GM18909 (cell line): ENCODE measurements around the gene IL23R.
A peak's percentile ranks its signal among the peaks of the same experiment; 100 is the strongest.

Experiments
- ATAC-seq: cut with Tn5 transposase; IDR thresholded peaks from one replicate; pipeline ENCODE4 v1.9.1; 2021; ENCODE audit warnings: mild to moderate bottlenecking; ENCODE audit not compliant: unreplicated experiment, poor library complexity

Gene IL23R

DNA sequence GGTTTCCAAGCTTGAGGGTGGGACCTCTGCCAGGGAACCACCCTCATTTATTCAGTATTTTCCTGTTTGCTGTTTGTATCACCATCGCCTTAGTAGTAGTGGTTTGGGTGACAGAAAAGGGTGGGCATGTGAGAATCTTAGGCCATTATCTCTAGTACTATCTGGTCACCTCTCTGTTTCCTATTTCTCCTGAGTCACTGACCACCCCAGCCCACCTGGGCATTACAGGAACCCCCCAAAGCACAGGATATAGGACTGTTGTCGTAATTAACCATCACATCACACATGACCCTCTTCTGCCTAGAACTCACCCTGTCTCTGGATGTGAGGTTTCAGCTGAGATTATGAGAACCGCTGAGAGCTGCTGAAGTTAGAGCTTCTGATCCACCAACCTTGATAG, 60.4 kb downstream of the IL23R start:
- ATAC-seq: no peak

DNA sequence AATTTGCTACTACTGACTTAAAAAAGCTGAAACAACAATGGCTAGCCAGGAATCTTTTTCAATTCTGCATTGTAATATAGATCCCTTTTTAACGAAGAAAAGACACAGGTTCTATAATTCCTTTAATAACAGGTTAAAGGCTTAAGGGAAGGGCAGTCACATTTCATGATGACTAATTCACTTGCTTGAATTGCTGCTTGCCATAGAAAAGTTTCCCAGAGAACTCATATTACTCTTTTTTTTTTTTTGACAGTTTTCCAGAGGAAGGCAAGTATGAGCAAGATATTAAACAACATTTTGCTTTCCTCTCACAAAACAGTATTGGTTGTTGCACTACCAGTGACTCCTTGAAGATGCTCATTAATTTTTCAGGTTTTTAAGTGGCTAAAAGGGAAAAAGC, 60.9 kb downstream of the IL23R start:
- no peak for ATAC-seq

DNA sequence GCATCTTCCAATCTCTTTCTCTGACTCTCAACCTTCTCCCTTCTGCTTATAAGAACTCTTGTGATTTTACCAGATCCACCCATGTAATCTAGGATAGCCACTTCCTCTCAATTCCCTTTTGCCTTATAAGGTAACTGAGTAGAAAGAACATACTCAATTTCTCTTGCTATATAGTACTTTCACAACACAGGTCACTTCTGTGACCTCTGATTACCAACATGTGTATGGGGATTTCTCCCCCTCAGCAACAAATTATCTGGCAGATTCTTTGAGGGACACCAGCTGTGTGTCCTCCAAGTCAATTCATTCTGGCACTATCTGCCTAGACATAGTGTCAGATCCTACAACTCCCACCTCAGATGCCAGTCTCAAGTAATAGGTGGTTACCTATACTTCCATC, 62.5 kb downstream of the IL23R start:
- peak; percentile 52 for ATAC-seq

DNA sequence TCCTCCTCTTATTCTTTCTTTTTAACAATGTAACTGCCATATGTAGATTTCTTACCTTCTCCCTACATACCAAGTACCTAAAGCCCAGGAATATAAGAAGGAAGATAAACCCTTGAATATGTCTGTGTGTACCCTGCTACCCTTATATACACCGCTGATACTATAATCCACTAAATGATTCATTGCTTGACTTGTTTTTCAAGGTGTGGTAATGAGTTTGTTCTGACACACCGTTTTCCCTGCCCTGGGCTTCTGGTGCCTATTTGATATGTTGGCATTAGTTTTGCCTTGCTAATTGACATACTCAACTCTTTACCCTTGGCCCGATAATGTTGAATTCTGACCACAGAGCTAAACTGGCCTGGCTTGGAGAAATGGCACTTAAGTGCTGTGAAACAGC, 64.3 kb downstream of the IL23R start:
- no peak for ATAC-seq

DNA sequence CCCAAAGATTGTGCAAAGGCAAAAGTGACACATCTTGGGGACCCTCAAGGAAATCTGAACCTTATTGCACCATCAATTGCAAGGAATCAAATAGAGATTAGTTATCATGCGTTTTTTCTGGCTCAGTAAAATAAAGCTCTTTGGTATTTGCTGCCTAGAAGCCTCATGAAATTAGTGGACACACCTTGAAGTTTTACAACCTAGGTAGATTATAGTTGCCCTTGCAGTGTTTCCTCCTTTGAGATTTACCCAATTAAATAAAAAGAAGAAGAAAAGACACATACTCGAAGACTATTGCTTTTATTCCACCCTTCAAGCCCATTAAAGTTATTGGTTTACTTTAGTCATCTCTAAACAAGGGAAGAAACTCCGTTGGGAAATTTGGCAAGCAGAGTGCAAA, 70.0 kb downstream of the IL23R start:
- ATAC-seq: no peak

DNA sequence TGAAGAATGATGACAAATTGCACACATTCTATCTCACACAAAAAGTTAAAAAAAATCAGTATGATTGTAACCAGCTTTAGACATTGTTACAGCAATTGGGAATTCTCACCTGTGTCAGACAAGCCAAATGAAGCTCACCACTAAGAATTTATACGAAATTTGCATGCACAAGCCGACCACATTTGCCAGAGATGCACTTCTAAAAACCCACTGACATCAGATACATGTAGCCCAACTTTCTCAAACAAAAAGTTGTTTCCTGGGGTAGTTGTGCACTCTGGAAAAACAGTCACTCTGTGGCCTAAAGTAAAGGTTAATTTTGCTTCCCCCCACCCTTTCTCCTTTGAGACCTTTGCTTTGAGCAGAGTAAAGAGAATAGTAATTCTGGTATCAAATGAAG, 73.5 kb downstream of the IL23R start:
- ATAC-seq: no peak

DNA sequence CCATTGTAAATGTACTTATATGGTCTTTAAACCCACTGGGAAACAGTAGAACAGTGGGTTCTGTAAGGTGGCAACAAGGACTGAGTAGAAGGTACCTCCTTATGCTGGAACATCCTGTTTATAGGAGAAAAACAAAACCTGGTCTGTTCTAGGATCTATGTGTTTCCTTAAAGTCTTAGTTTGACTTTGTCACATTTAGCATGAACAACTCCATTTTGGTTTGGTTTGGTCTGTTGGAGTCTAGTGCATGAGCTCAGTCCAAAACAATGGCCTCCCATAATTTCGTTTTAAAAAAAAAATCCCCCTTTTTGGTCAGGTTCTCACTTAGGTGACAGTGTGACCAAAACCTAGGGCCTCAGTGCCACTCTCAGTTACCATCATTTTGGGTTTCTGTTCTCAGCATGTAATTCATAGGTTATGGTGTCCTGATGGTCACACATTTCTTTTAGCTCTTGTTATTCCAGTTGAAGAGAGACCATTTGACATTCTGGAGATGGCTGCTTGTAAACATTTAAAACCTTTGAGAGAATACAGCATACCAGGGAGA, 75.0 kb downstream of the IL23R start:
- ATAC-seq: no peak

DNA sequence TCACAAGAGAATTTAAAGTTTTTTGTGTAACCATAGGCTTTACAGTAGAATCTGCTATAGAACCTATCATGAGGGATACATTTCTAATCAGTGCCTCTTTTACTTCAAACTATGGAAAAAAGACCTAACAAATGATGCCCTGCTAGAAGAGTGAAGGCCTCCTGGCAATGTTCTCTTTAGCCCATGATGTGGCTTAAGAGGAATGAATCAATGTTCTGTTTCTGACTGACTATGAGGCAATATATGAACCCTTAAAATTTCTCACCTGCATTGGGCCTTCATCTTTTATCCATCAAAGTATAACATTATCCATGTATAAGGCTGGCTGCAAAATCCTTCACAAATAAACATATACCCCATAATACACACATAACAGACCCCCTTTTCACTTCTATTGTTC, 75.8 kb downstream of the IL23R start:
- no peak for ATAC-seq

DNA sequence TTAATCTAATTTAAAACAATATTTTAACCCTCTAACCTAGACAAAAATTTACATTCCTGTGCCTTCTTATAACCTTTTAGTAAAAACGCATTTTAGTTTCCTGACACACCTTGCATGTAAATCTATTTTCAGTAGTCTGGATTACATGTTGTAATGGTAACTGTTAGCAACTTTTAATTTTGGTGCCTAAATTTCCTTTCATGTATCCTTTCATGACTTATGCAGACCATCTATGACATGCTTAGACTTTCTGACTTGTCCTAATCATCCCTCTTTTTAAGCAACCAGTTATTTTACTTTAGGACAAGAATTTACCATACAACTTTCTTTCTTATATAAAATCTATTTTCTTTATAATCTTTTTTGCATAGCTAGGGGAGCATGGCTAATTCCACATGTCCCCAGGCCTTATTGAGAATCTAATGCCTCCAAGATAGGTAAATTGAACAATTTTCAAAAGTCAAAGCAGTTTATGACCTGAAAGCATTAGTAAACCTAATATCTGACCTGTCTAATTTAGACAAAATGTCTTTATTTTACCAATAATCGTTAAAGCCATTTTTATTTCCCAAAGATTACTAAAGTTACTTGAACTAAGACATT, 83.9 kb downstream of the IL23R start:
- ATAC-seq: no peak

DNA sequence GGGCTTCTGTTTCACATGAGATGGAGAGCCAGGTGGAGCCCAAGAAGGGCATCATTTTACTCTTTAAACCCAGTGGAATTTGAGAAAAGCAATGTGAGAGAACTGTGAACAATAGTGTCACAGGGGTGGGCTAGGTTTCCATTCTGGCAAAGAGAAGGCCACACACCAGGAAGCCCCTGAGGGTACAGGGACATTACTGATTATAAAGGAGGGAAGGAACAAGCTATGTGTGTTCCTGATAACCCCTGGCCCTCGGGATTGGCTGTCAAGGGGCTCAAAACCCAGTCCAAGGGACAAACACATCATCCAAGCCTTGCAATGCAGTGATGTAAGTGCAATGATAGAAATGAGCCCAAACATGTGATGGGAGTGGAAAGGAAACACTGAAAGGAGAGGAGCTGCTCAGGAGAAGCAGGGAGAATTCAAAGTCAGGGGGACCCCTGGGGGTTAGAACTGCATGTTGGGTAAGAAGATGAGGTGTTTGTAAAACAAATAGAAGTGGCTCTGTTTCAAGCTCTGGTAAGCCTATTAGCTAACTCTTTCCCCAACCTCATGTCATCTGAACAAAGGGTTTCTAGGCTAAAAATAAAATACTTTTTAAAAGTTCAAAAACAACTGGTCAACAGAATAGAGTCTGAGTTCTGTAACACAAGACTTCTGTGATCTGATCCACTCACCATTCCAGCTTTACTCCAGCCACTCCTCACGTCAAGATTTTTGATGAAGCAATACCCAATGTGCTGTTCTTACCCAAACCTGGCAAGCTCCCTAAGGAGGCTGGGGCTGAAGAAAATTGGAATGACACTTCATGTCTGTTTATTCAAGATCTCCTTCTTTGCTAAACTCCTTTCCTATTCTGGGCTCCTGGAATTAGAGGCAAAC, 90.3 kb downstream of the IL23R start:
- ATAC-seq: no peak

DNA sequence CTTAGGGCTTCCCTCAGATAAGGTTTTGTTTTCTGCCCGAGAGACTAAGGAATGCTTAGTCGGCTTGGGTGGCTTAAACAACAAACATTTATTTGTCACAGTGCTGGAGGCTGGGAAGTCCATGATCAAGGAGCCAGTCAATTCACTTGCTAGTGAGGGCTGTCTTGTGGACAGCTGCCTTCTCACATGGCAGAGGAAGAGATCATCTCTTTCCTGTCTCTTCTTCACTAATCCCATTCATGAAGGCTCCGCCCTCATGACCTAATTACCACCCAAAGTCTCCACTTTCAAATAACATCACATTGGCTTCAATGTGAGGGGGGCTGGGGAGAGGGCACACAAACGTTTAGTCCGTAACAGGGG, 90.9 kb downstream of the IL23R start:
- ATAC-seq: no peak

DNA sequence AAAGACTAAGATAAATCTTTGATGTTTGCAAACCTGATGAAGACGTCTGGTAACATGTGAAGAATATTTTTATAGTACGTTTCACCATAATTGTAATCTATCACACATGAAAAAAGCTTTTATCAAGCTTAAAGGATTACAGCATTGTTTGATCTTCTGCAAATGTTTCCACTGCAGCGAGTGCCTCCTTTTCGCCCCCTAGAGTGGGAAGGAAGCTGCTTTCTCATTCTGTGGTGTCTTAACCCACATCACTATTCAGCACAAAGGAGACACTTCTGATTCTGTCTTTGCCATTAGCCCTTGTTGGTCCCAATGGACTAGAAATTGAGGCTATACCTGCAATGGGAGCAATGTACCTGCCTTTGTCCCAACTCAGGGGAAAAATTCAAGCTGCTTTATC, 95.4 kb downstream of the IL23R start:
- ATAC-seq: no peak

DNA sequence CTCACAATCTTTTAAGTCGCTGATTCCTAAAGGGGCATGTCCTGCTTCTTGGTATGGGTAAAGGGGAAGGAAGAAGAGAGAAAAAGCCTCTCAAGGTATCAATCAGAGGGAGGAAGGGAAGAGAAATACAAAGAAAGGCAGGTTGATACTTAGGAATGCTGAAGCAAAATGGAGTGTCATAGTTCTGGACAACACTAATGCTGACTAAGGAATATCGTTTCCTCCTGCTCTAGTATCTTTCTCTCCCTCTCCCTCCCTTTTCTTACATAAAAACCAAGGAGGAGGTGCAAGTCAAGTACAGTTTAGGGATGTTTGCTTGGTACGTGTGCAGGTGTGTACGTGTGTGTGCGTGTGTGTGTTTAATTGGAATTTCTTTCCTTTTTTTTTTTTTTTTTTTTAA, 96.5 kb downstream of the IL23R start:
- no peak for ATAC-seq

DNA sequence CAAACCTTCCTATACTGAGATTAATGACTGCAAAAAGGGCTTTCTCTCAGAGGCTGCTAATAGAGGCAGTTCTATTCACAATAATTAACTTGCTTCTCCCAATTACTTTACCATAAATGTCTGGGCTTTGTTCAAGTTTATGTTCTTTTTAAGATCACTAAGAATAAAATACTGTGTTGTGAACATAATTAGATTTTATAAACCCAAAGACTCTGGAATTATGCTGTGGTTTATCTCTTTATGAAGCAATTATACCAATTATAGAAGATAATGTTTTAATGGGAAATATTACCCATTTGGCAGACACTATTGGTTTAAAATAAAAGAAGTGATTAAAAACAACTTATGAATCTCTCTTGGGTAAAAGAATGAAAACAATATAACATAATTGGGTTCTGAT, 97.9 kb downstream of the IL23R start:
- ATAC-seq: no peak

DNA sequence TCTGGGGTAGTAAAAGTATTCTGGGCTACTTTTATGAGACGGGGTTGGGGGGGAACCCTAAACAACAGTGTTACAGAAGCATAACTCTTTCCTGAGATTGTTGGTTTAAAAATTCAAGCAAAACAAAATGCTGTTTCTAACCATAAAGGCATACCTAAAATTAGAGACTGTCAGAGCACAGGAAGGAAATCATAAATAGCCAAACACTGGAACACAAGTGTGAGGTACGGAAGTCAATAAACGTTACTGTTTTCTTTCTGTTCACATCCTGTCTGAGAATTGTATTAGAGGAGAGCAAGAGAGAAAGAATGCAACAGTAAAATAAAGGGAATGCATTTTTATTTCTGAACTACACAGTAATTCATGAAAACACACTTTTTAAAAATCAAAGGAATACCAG, 98.6 kb downstream of the IL23R start:
- no peak for ATAC-seq

DNA sequence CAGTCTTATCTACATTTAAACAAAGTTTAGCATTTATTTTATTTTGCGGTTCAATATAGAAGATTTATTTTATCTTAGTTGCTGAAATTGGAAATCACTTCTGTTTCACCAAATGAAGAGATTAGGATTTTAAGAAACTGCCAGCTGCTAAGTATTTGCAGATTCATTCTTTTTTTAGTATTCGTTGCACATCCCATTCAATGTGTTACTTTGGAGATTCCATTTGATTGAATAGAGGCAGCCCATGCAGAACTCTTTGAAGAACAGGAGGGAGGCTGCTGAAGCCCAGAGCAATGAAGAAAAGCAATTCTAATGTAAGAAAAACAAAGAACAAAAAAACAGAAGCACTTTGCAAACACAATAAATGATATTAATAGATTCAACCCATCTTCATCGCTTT, 102.8 kb downstream of the IL23R start:
- no peak for ATAC-seq

DNA sequence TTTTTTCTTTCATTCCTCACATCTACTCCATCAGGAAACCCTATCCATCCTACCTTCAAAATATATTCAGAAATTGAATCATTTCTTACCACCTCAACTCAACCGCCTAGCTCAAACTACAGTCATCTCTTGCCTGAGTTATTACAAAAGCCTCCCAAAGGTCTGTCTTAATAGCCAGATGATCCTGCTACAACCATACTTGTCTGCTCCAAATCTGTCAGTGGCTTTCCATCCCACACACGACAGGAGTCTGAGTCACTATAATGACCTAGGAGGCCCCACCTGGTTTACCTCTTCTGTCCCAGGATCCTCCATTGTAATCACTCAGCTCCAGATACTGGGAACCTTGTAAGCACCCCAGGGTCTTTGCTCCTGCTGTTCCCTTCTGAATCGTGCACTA, 104.3 kb downstream of the IL23R start:
- no peak for ATAC-seq

DNA sequence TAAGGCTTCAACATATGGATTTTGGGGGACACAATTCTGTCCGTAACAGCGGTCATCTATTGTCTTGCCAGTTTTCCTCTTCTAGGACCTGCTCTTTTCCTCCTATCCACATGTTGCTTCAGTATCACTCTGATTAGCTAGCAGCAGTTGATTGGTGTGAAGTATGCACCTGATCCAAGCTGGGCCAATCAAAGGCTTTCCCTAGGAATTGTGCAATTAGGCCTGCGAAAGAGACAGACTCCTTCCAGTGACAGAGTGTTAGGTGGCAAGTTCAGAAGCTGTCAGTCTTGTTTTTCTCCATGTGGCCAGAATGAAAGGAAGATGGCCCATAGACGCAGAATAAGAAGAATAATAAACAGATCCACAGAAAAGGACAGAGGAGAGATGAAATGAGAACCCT, 107.3 kb downstream of the IL23R start:
- no peak for ATAC-seq

DNA sequence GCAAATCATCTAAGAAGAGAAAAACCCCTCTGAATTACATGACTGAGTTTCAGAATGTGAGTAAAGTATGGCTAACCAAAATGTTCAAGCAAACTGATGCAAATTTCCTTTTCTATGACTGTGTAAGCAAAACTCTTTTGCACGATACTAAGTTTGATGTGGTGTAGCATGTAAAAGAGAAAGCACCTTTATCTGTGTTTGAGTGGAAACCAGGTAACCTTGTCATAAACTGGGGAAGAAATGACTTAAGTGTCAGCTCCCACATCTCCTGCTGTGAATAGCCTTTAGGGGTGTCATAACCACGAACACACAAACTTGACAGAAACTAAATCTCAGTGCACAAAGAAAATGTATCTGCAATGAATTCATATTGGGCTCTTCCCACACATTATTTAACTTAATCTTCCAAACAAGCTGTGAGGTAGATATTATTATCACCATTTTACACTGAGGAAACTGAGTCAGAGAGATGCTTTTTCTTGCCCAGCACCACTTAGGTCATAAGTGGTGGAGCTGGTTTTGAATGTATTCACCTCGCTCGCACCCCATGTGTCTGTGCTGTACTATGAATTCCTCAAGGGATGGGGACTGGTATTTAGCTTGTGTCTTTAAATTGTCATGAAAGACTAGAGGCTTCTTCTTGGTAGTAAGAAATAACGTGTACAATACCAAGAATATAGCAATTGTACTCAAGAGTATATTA, 108.5 kb downstream of the IL23R start:
- ATAC-seq: no peak

DNA sequence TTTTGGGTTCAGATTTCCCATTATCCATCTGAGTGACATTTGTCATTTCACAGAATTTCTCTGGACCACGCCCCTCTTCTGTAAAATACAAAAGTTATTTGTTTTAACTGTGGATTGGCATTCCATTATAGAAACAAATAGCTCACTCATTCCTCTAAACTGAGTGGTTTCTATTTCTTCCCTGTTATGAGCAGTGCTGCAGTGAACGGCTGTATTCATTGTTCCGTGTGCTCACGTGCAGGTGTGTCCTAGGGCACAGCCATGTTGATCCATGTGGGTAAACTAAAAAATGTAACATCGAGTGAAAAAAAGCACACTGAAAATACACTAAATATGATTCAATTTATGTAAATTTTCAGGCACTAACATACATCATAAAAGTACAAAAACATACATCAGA, 114.4 kb downstream of the IL23R start:
- no peak for ATAC-seq

DNA sequence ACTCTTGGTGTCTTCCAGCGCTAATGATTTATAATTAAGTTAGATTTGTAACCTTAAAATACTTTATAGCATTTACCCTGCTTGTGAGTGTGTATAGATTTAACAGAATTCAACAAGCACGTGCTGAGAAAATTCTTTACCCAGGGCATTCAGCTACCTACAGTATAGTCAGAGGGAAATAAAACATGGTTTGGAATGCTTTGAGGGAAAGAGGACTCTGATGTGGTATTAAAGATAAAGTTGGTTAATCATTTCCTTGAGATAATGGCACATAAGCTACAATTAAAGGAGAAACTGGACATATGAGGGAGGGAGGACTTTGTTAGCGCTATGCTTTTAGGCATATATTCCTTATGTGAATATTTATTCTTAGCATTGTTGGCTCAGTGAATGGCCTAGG, 115.0 kb downstream of the IL23R start:
- ATAC-seq: no peak
